Stimulated activated CD4-positive, alpha-beta T cell treated with anti-CD3 and anti-CD28 coated beads, TNF-alpha, amount 100 ng/mL, for 4 hours (primary cell): ENCODE measurements around the gene DCHS2.

ENCODE experiments used
- DNase-seq, 3 experiments: peaks; one replicate each; pipeline ENCODE4 v3.0.0-alpha.2; 2020; ENCODE audit warnings: low read depth in 3 of 3

Gene DCHS2

DNA sequence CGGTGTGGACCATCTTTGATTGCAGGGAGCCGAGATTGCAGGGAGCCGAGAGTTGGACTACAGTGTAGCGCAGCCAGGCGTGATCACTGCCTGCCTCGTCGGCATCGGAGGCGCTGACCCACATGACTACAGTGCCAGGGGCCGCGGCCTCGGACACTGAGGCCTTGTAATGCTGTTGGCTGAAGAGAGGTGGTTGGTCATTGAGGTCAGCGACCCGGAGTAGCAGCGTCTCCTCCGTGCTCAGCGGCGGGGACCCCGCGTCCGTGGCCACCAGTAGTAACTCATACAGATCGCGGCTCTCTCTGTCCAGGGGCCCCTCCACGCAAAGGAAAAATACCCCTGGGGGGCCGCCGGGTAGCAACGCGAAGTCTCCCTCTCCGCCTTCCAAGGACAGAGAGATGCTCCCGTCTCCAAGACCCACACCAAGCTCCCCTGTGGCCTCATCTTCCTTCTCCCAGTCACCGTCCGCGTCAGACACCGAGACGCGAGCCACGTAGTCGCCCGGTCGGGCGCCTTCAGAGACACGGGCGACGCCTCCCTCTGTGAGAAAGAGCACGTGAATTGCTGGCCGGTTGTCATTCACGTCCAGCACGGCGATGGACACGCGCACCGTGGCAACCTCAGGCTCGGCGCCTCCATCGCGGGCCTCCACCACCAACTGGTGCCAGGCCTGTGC lies 1.9 kb downstream of the DCHS2 start:
- no peak for DNase-seq

DNA sequence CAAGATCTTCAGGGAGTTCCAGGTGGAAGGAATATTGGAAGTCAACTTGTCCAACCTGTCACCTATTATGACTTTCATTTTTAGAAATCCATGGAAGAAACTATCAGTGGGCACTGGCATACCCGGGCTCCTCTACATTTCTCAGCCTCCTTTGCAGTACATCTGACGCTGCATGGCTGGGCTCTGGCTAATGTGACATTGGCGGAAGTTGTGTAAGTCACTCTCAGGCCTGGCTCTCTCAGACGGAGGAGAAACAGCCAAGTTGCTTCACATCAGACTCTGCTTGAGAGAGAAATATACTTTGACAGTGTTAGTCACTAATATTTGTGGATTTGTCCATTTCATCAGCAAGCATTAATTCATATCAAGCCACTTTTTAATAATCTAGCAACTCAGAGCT lies 4.5 kb downstream of the DCHS2 start:
- no peak for DNase-seq

DNA sequence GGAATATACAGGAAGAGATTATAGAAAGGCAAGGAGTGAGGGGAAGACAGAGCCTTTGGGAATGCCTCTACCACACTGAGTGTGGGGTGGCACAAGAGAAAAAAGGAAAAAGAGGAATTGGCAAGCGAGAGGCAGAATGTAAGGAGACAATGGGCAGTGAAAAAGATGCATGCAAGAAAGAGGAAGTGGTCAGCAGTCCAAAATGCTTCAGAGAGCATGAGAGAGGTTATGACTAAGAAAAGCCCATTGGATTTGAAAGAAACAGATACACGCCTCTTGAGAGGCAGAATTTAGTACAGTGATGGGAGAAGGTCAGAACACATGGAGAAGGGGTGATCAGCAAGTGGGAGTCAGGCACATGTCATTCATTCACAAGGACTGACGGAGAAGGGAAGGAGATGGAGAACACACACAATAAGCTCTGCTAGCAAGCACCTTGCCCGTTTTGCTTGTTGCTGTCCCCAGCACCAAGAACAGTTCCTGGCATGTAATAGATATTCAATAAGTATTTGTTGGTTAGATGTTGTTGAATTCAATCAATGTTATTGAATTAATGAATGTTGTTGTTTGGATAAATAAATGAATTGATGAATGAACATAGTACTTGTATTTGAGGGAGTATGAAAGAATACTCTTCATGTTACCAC lies 6.3 kb downstream of the DCHS2 start:
- DNase-seq: no peak

DNA sequence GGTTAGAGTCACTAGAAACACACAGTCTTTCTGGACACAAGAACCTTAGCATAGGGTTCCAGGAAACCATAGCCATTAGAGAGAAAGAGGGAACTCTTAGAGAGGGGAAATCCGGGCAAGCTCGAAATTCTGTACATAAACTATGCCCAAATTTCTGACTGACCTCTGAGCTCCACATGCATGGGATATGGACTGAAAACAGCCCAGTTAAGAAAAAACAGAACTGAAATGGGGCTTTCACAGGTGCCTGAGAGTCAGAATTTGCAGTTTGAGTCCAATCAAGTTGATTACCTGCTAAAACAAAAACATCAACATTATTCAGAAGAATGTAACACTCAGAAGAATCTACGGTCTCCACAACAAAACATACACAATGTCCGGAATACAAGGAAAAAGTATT lies 13.1 kb downstream of the DCHS2 start:
- no peak for DNase-seq

DNA sequence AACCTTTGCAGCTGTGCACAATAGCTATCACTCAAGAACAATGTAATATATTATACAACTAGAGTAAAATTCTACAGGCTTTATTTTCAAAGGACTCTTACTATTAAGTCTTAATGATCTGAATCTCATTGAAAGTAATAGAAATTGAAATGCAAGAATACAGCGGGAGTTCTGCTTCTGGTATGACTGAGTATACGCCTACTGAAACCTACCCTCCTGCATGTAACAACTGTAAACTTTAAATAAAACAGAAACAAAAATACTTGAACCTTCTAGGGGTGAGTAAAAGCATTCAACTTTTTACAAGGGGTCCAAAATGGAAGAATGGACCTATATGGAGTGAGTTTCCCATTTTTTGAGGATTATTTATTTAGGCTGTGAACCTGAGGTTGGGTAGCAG lies 13.5 kb downstream of the DCHS2 start:
- no peak for DNase-seq

DNA sequence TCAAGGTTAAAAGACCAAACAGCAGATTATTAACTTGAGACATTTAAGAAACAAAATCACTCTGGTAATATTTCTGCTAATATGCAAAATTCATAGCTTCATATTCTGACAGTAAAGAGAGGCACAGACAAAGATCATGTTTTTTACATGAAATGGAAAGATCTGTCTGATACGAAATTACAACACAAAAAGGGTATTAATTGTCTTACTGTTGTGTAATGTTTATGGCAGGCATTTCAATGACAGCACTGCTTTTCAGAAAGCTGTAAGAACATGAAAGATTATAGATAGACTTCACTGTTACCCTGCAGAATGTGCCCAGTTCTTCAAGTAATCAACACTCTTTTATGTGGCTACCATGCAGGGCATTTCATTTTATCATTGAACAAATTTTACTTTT lies 15.4 kb downstream of the DCHS2 start:
- DNase-seq: no peak

DNA sequence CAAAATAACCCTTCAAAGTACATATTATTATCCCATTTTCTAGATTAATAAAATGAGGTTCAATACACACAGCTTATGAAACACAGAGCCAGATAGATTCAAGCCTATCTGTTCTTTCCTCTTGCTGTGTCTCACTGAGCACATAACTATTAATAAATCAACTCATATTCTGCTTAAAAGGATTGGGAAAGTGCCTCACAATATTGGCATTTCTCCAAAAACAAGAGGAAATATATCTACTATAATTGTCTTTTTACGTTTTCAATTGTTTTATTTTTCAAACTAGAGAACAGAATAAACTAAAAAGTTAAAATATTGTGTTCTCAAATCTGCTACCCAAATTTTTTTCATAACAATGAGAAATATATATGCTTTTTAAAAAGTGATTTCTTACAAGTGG lies 15.8 kb downstream of the DCHS2 start:
- no peak for DNase-seq

DNA sequence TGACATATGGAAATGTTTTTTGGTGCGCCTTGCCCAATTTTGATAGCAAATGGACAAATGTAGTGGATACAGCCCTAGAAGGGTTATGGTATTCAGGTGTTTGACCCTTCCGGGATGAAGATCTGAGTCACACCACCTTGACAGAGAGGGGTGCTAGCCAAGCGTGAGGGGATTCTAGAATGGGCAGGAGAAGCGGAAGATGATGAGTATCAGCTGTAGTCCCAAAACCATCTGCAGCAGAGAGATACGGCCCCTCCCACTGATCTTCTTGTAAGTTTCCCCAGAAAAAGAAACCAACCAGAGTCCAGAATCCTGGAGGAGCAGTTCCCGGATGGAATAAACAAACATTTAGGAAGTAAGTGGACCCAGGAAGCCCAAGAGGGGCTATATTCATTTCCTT lies 18.1 kb downstream of the DCHS2 start:
- DNase-seq: no peak

DNA sequence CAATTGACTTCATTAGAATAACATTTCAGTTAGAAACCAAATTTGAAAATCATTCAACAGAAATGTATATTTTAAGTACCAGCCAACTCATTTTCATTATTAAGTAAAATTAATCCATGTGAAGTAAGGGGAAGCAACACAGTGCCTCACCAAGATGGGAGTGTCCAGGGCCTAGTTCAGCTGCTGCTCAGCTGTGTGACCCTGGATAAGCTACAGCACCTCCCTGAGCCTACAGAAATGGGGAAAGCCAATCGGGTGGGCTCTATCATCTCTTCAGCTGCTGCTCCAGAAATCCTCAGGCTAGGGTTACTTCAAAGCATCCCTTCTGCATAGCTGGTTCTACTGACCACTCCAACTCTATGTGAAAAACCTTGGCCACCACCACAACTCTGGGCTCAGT lies 18.7 kb downstream of the DCHS2 start:
- DNase-seq: no peak

DNA sequence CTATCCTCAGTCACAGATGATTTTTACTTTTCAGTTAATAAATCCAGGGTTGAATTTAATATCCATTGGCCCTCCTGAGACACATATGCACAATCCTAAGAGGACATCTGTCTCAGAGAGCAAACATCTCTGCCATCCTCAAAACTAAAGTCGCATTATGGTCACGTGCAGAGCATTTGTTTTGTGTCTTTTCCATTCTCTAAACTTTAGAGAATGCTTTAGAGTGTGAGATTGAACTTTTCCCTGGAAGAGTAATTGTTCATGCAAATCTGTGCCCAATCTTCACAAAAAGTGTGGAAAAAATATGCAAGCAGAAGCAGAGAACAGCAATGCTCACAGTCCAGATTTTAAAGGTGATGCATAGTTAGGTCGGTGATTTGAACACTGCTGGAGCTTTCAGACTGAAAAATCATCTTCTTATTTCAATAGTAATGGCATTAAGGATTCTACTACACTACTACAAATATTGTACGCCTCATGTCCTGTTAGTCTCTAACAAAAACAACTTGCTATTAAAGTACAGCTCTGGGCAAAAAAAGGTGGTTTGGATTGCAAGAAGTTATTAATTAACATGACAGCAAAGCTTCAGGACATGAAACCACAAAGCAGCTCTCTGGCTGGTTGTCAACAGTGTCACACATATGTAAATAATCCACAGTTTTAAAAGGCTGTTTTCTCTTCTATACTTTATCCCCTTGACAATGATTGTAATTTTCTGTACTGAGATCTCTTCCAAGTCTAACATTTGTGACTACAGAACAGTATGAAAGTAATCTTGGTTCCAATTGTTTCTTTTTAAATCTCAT lies 19.9 kb downstream of the DCHS2 start:
- no peak for DNase-seq

DNA sequence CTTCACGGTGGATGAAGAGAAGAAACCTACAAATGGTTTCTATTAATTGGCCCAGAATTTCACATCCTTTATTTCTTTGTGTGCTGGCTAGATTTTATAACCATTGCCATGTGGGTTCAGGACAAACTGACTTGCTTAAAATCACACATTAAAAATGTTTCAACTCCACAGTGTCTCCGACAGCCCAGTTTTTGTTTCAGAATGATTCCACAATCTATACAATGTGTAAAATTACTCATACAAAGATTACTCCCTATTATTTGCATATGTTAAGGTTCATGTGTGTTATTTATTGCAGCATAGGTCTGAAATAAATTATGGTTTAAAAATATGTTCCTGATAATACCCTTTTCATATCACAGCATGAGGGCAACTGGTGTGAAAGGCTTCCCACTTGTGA lies 20.6 kb downstream of the DCHS2 start:
- no peak for DNase-seq

DNA sequence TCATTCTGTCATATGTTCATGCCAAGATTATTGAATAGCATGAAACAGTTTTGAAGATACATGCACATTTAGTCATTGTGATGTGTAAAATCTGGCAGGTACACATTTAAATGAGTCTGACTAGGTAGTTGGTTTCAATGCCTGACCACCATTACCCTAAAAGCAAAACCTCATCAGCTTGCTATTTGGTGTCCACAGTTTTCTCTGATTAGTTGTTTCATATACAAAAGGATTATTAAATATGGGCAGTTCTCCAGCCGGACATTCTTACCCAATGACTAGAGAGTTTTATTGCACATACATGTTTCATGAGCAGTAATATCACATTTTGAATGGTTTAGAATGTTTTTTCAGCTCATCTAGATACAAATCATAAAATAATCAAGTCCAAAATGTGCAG lies 23.7 kb downstream of the DCHS2 start:
- no peak for DNase-seq

DNA sequence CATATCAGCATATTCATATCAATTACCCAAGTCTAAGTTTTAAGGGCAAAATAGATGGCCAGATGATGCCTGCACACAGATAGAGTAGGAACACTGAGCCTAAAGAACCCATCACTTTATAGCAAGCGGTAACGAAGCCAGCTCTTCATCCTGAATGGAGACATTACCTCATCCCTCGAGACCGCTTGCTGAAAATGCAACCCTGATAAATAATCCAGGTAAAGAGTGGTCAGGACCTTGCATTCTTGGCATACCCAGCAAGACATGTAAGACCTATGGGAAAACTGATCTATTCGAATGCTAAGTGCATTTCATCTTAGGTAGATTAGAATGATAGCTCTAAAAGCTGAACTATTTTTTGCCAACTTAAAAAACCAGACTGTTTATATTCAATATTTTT lies 25.3 kb downstream of the DCHS2 start:
- no peak for DNase-seq

DNA sequence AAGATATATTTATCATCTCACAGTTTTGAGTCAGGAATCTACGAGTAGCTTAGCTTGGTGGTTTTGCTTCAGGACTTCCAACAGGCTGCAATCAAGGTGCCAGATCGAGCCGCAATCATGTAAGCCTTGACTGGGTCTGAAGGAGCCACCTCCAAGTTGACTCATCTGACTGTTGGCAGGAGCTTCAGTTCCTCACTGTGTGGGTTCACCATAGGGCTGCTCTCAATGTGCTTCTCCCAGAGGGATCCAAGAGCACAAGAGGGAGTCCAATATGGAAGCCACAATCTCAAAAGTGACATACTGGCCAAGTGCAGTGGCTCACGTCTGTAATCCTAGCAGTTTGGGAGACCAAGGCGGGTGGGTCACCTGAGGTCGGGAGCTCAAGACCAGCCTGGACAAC lies 26.5 kb downstream of the DCHS2 start:
- no peak for DNase-seq

DNA sequence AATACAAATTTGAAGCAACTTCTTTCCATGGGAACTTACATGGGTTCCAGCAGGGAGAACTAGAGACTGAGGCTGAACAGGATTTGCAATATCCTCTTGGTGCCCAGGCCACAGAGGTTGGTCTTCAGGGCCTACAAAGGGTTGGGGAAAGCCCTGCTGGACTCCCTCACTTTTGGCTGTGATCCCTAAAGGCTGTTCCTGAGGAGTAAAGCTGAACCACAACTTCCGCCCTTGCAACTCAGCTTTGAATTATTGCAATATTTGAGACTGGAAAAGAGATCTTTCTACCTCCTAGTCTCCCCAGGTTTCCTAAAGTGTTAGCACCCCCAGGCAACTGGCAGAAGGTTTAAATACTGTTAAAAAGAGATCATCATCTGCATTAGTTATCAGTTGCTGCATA lies 26.9 kb downstream of the DCHS2 start:
- no peak for DNase-seq

DNA sequence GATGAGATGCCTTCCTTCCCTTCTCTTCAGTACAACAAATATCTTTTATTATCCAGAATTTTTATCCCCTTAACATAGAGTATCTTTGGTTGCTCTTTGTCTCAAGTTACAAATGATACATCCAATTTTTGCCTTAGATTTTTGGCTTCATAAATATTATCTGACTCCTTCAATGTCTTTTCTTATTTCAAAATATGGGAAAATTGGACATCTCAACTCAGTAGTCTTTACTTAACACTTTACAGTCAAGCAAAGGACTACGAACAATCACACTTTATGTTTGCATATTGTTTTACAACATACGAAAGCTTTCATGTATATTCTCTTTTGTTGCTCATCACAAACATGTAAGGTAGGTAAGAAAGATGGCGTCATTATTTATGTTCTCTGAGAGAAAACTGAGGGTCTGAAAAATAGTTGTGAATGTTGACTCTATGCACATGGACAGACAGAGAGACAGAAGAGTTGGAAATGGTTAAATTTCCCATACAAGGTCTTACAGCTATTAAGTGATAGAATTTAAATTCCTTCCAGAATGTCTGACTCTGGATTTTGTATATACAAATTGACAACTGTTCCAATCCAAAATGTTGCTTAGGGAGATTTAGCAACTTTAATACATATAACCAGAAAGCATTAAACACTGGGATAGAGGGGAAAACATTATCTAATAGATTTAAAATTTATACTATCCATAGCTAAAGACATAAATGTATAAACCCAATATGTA lies 29.4 kb downstream of the DCHS2 start:
- DNase-seq: no peak

DNA sequence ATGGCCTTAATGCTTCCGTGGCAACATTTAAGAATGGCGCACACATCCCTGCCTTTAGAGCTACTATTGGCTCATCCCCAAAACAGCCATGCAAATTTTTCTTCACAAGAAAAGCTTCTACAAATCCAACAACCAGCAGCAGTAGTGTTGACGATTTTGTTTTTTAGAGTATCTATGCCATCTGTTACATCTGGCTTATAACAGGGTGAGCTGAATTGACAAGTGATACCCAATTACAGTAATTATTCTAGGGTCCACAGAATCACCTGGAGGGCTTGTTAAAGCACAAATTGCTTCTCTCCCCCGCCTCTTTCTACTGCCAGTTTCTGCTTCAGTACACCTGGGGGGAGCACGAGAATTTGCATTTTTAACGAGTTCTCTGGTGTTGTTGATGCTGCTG lies 34.1 kb downstream of the DCHS2 start:
- DNase-seq: no peak

DNA sequence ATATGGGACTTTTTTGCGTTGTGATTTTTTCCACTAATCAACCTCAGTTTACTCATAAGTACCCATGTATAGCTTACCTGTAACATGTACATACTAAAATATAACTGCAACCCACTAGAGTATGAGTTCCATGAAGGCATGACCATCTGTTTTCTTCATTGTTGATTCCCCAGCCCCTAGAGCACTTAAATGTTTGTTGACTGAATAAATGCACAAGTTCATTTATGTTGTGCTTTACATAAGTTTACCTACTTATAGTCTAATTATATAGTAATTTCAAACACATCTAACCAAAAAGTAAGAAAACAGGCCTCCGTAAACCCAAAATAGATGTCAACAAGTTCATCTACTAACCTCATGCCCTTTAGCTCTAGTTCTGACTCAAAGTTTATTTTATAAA lies 34.7 kb downstream of the DCHS2 start:
- DNase-seq: no peak

DNA sequence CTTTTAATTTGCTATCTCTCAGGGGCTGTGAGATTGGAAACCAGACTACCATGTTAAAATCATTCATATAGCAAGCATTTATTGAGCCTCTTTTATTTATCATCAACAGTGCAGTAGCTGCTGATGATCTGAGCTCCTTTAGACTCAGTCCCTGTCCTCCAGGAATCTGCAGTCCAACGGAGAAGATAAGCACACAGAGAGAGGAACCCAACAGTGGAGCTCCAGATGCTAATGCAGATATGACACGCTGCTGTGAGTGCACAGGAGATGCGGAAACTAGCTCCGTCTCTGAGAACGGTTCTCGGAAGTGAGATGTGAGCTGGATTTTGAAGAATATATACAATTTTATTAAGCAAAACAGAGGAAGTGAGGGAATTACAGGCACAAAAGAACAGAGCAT lies 35.4 kb downstream of the DCHS2 start:
- DNase-seq: no peak

DNA sequence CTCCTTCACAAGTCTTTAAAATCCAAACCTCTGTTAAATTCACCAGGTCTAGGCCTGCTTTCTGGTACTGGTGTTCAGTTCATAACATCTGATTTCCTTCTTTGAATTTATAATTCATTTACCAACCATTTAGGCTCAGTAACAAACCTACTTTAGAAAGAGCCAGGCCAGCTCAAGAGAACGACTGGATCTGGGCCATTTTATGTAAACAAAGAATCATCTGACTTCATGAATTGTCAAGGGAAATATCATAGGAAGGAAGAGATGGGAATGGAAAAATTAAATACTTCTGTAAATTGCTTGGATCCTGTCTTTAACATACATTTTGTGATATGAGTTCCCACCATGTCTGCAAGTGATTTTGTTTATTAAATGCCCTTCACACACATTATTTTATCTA lies 36.5 kb downstream of the DCHS2 start:
- no peak for DNase-seq

DNA sequence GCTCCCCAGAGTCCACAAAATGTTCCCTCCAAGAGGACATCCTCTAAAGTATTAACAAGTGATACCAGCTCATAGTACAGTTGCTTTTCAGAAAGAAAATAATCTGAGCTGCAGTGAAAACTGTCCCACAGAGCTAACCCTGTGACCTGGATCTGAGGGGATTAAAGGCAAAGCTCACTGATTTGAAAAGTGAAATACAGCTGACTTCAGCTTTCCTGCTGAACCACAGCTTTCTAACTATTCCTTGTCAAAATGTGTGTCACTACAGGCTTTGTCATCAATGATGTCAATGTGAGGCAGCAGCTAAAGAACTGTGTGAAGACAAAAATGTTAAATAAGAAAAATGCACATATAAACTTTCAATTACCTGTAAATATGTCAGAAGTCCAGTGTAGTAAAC lies 36.9 kb downstream of the DCHS2 start:
- DNase-seq: no peak

DNA sequence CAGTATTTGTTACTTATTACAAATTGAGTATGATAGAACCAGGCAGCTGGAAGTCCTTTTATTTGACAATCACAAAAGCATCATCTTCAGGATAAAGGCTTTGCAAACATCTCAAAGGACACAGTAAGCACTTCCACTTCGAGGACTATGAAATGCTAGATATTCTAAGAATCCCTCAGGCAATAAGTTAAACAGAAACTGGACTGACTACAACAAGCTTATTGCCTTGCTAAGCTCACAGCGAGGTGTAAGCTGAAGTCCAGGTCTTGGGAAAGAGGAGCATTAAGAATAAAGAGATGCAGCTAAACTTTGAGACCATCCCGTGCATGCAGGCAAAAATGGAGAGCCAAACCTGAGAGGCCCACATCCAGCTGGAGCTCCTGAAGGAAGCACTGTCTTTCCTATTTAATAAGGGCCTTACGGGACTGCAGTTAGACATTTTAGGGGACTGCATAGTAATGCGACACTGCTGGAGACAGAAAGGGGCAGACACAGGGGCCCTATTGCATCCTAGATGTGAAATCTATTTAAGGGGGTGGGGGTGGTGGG lies 38.7 kb downstream of the DCHS2 start:
- DNase-seq: no peak
